Measurements from ENCODE around the gene NOMO2. TPM values are rescaled to one million over a fixed set of nuclear protein-coding genes. Genes with fewer than 3 reads are reported as not detected.
"Not testable (repeated sequence)": the region's sequence is repeated elsewhere in the genome, so short reads cannot be mapped to it uniquely, and the experiment has no call there.

NOMO2 gene
- total and polyA plus RNA-seq, 7 experiments from 2014 or later, result 56.0 to 95.0 (median 63.3) TPM

GRCh38 chr16:18553671-18554070, 8.2 kb downstream of the NOMO2 start:
- POLR2A ChIA-PET; DNase-seq; H3K4me3 Mint-ChIP-seq; H3K27me3 ChIP-seq (ENCODE audit: control insufficient read depth in 2 of 2, insufficient read depth in 2 of 2, low read length in 2 of 2); H3K9me3 Mint-ChIP-seq; H3K27ac ChIP-seq (ENCODE audit: low read depth, low read length); intact Hi-C loops (cut with micrococcal nuclease); H3K36me3 ChIP-seq (ENCODE audit: control insufficient read depth in 2 of 3, insufficient read depth in 3 of 3, low read length in 3 of 3); H3K4me3 ChIP-seq (ENCODE audit: low read length); ATAC-seq; H3K4me1 Mint-ChIP-seq; H3K9me3 ChIP-seq (ENCODE audit: control insufficient read depth in 2 of 3, low read length in 3 of 3); H3K27me3 Mint-ChIP-seq; H3K36me3 Mint-ChIP-seq; H3K4me1 ChIP-seq (ENCODE audit: control insufficient read depth in 2 of 2, insufficient read depth in 2 of 2, low read length in 2 of 2); CTCF ChIA-PET: not testable (repeated sequence)
- peak overlapping the region in 1 of 9 donors; percentile 23 for H3K27ac Mint-ChIP-seq

- H3K36me3 Mint-ChIP-seq; H3K4me3 ChIP-seq (ENCODE audit: low read length); H3K36me3 ChIP-seq (ENCODE audit: control insufficient read depth in 2 of 3, insufficient read depth in 3 of 3, low read length in 3 of 3); DNase-seq; H3K9me3 Mint-ChIP-seq; H3K9me3 ChIP-seq (ENCODE audit: control insufficient read depth in 2 of 3, low read length in 3 of 3); ATAC-seq; H3K27ac ChIP-seq (ENCODE audit: low read depth, low read length); H3K27ac Mint-ChIP-seq; H3K27me3 ChIP-seq (ENCODE audit: control insufficient read depth in 2 of 2, insufficient read depth in 2 of 2, low read length in 2 of 2); intact Hi-C loops (cut with micrococcal nuclease); CTCF ChIA-PET; H3K4me1 Mint-ChIP-seq; H3K27me3 Mint-ChIP-seq; POLR2A ChIA-PET; H3K4me1 ChIP-seq (ENCODE audit: control insufficient read depth in 2 of 2, insufficient read depth in 2 of 2, low read length in 2 of 2); H3K4me3 Mint-ChIP-seq: not testable (repeated sequence)
Observed at GRCh38 chr16:18547382-18547781, 14.5 kb downstream of the NOMO2 start.

GRCh38 chr16:18546853-18547252, 15.0 kb downstream of the NOMO2 start:
- H3K27me3 Mint-ChIP-seq; H3K36me3 Mint-ChIP-seq; CTCF ChIA-PET; H3K9me3 Mint-ChIP-seq; H3K27ac ChIP-seq (ENCODE audit: low read depth, low read length); H3K4me1 ChIP-seq (ENCODE audit: control insufficient read depth in 2 of 2, insufficient read depth in 2 of 2, low read length in 2 of 2); ATAC-seq; POLR2A ChIA-PET; H3K27me3 ChIP-seq (ENCODE audit: control insufficient read depth in 2 of 2, insufficient read depth in 2 of 2, low read length in 2 of 2); H3K9me3 ChIP-seq (ENCODE audit: control insufficient read depth in 2 of 3, low read length in 3 of 3); H3K36me3 ChIP-seq (ENCODE audit: control insufficient read depth in 2 of 3, insufficient read depth in 3 of 3, low read length in 3 of 3); intact Hi-C loops (cut with micrococcal nuclease); H3K4me1 Mint-ChIP-seq; H3K4me3 Mint-ChIP-seq; DNase-seq; H3K27ac Mint-ChIP-seq; H3K4me3 ChIP-seq (ENCODE audit: low read length): not testable (repeated sequence)

- H3K4me1 ChIP-seq (ENCODE audit: control insufficient read depth in 2 of 2, insufficient read depth in 2 of 2, low read length in 2 of 2); intact Hi-C loops (cut with micrococcal nuclease); H3K4me1 Mint-ChIP-seq; ATAC-seq; H3K4me3 Mint-ChIP-seq; DNase-seq; H3K27ac ChIP-seq (ENCODE audit: low read depth, low read length); H3K27me3 Mint-ChIP-seq; H3K9me3 Mint-ChIP-seq; H3K9me3 ChIP-seq (ENCODE audit: control insufficient read depth in 2 of 3, low read length in 3 of 3); H3K27me3 ChIP-seq (ENCODE audit: control insufficient read depth in 2 of 2, insufficient read depth in 2 of 2, low read length in 2 of 2); H3K27ac Mint-ChIP-seq; H3K36me3 ChIP-seq (ENCODE audit: control insufficient read depth in 2 of 3, insufficient read depth in 3 of 3, low read length in 3 of 3); CTCF ChIA-PET; H3K4me3 ChIP-seq (ENCODE audit: low read length); H3K36me3 Mint-ChIP-seq; POLR2A ChIA-PET: not testable (repeated sequence)
Observed at GRCh38 chr16:18544232-18545081, 17.4 kb downstream of the NOMO2 start.

- H3K36me3 Mint-ChIP-seq; H3K27me3 Mint-ChIP-seq; H3K4me3 Mint-ChIP-seq; H3K27ac Mint-ChIP-seq; H3K27ac ChIP-seq (ENCODE audit: low read depth, low read length); H3K36me3 ChIP-seq (ENCODE audit: control insufficient read depth in 2 of 3, insufficient read depth in 3 of 3, low read length in 3 of 3); H3K4me1 ChIP-seq (ENCODE audit: control insufficient read depth in 2 of 2, insufficient read depth in 2 of 2, low read length in 2 of 2); intact Hi-C loops (cut with micrococcal nuclease); H3K27me3 ChIP-seq (ENCODE audit: control insufficient read depth in 2 of 2, insufficient read depth in 2 of 2, low read length in 2 of 2); H3K4me3 ChIP-seq (ENCODE audit: low read length); H3K9me3 ChIP-seq (ENCODE audit: control insufficient read depth in 2 of 3, low read length in 3 of 3); CTCF ChIA-PET; ATAC-seq; POLR2A ChIA-PET; DNase-seq; H3K9me3 Mint-ChIP-seq; H3K4me1 Mint-ChIP-seq: not testable (repeated sequence)
Observed at GRCh38 chr16:18541912-18542311, 20.0 kb downstream of the NOMO2 start.

GRCh38 chr16:18537004-18537403, 24.9 kb downstream of the NOMO2 start:
- CTCF ChIA-PET, result not testable (repeated sequence)

GRCh38 chr16:18535519-18536168, 26.3 kb downstream of the NOMO2 start:
- H3K4me3 ChIP-seq (ENCODE audit: low read length); H3K27ac ChIP-seq (ENCODE audit: low read depth, low read length); H3K9me3 ChIP-seq (ENCODE audit: control insufficient read depth in 2 of 3, low read length in 3 of 3); H3K4me1 ChIP-seq (ENCODE audit: control insufficient read depth in 2 of 2, insufficient read depth in 2 of 2, low read length in 2 of 2); H3K4me3 Mint-ChIP-seq; intact Hi-C loops (cut with micrococcal nuclease); H3K27me3 Mint-ChIP-seq; DNase-seq; H3K27me3 ChIP-seq (ENCODE audit: control insufficient read depth in 2 of 2, insufficient read depth in 2 of 2, low read length in 2 of 2); CTCF ChIA-PET; H3K36me3 ChIP-seq (ENCODE audit: control insufficient read depth in 2 of 3, insufficient read depth in 3 of 3, low read length in 3 of 3); POLR2A ChIA-PET; H3K27ac Mint-ChIP-seq; ATAC-seq; H3K4me1 Mint-ChIP-seq; H3K9me3 Mint-ChIP-seq: not testable (repeated sequence)
- peaks cover 0 to 12% (median 4%) of the 10 kb centered on the region in 5 donors for H3K36me3 Mint-ChIP-seq

More at GRCh38 chr16:18537004-18537403, 24.9 kb downstream of the NOMO2 start:
- H3K36me3 ChIP-seq (ENCODE audit: control insufficient read depth in 2 of 3, insufficient read depth in 3 of 3, low read length in 3 of 3); H3K4me3 Mint-ChIP-seq; H3K27me3 ChIP-seq (ENCODE audit: control insufficient read depth in 2 of 2, insufficient read depth in 2 of 2, low read length in 2 of 2); H3K4me1 Mint-ChIP-seq; H3K27ac ChIP-seq (ENCODE audit: low read depth, low read length); H3K27me3 Mint-ChIP-seq; intact Hi-C loops (cut with micrococcal nuclease); H3K4me1 ChIP-seq (ENCODE audit: control insufficient read depth in 2 of 2, insufficient read depth in 2 of 2, low read length in 2 of 2); H3K9me3 Mint-ChIP-seq; H3K9me3 ChIP-seq (ENCODE audit: control insufficient read depth in 2 of 3, low read length in 3 of 3); H3K4me3 ChIP-seq (ENCODE audit: low read length); POLR2A ChIA-PET: not testable (repeated sequence)
- ATAC-seq (peak; percentile 47), DNase-seq (peak in 1 of 9 donors; percentile 12)
- H3K27ac Mint-ChIP-seq, result peak overlapping the region in 2 of 9 donors; percentile 4 to 66
- H3K36me3 Mint-ChIP-seq, result peaks cover 0 to 12% (median 4%) of the 10 kb centered on the region in 5 donors

Data from naive thymus-derived CD4-positive, alpha-beta T cell (primary cell).